ENCODE results near the gene ACSF2. TPM values are rescaled to one million over a fixed set of nuclear protein-coding genes. Genes with fewer than 3 reads are reported as not detected.
"Not testable (repeated sequence)": the region's sequence is repeated elsewhere in the genome, so short reads cannot be mapped to it uniquely, and the experiment has no call there.

Gene ACSF2, protein sequence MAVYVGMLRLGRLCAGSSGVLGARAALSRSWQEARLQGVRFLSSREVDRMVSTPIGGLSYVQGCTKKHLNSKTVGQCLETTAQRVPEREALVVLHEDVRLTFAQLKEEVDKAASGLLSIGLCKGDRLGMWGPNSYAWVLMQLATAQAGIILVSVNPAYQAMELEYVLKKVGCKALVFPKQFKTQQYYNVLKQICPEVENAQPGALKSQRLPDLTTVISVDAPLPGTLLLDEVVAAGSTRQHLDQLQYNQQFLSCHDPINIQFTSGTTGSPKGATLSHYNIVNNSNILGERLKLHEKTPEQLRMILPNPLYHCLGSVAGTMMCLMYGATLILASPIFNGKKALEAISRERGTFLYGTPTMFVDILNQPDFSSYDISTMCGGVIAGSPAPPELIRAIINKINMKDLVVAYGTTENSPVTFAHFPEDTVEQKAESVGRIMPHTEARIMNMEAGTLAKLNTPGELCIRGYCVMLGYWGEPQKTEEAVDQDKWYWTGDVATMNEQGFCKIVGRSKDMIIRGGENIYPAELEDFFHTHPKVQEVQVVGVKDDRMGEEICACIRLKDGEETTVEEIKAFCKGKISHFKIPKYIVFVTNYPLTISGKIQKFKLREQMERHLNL
- polyA plus RNA-seq (ENCODE audit: insufficient read depth in 1 of 5, insufficient read length in 5 of 5, low replicate concordance in 1 of 5): 100 to 1,000 TPM in 4 of 5 donors, 10 to 100 TPM in 1; 95.0 to 131 (median 114) TPM
- long read RNA-seq, donor 1, partial matches to known transcripts: 26 of 33 reads
- long read RNA-seq, donor 1, other reads (novel, unspliced or antisense): 0 of 33 reads
- long read RNA-seq, donor 2, partial matches to known transcripts: 20 of 23 reads
- long read RNA-seq, donor 2, other reads (novel, unspliced or antisense): 0 of 23 reads
- long read RNA-seq, donor 3, partial matches to known transcripts: 25 of 29 reads
- long read RNA-seq, donor 3, other reads (novel, unspliced or antisense): 0 of 29 reads
- long read RNA-seq, donor 4, partial matches to known transcripts: 21 of 25 reads
- long read RNA-seq, donor 4, other reads (novel, unspliced or antisense): 0 of 25 reads
- long read RNA-seq, donor 5, partial matches to known transcripts: 43 of 49 reads
- long read RNA-seq, donor 5, other reads (novel, unspliced or antisense): 0 of 49 reads
- long read RNA-seq, donor 6, transcript ACSF2-201 (16 exons, 2,235 nt): major isoform, 12 of 50 reads
- long read RNA-seq, donor 6, partial matches to known transcripts: 35 of 50 reads
- long read RNA-seq, donor 6, other reads (novel, unspliced or antisense): 0 of 50 reads
- long read RNA-seq, donor 7, transcript ACSF2-201 (16 exons, 2,235 nt): major isoform, 7 of 70 reads
- long read RNA-seq, donor 7, partial matches to known transcripts: 58 of 70 reads
- long read RNA-seq, donor 7, other reads (novel, unspliced or antisense): 0 of 70 reads
- long read RNA-seq, donor 8, partial matches to known transcripts: 0 of 4 reads
- long read RNA-seq, donor 8, other reads (novel, unspliced or antisense): 0 of 4 reads

- DNase-seq: peak; percentile 77 to 79
Measured at GRCh38 chr17:50425682-50426471, at the start of gene ACSF2. ACSF2 (plus strand) TSS chr17:50426218; CDS start chr17:50426262, 44 bp downstream.

DNA sequence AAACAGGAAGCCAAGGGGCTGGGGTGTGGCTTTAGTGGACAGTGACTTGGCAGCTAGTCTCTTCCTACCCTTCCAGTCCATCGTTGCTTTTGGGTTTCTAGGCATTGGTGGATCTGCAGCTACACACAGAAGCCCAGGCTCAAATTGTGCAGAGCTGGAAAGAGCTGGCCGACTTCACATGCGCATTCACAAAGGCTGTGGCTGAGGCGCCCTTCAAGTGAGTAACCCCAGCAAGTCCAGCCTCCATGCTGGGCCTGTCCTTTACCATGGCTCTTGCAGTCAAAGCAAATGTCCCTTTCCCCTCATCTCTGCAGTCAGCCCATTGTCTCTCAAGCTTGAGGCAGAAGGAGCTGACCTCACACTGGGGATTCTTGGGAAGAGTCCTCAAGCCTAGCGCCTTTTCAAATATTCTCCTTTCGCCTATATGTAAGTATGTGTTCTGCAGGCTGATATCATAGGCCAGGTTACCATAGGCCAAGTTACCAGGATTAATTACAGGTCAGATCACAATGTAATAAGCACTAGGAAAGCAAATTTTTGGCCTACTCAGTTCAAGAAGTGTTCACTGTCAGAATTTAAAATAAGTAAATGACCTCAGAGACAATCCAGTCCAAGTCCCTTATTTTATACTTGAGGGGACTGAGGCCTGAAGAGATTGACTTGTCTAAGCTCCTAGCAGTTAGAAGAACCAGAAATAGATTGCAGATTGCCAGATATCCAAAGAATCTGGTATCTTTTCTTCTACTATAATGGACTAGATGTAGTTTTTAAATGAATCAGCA lies 46.5 kb upstream of the ACSF2 start:
- DNase-seq: no peak

DNA sequence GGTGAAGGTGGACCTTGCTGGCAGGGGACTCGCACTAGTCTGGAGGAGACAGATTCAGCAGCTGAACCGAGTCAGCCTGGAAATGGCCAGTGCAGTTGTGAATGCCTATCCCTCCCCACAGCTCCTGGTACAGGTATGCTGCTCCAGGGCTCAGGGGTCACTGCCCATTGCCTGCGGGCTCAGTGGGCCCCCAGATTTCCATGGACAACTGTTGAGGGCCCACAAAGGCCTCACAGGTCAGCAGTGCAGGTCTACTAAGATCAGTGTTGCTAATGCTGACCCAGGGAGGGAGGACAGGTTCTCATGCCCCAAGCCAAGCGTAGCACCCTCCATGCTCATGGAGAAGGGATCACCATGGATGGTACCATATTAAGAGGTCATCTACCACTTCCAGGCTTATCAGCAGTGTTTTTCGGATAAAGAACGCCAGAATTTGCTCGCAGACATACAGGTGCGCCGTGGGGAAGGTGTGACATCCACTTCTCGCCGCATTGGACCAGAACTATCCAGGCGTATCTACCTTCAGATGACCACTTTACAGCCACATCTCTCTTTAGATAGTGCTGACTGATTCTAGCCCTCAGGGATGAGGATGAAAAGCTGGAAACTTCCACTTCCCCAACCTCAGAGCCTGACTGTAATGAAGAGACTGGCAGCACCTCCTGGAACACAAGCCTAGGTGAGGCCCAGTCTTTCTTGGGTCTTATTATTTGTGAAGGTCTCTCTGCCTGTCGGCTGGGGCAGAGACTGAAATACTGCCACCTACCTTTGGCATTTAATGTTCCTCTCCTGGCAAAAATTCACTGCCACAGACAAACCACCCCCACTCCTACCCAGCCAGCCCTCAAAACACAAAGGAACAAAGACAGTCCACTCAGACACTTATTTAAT lies 45.4 kb upstream of the ACSF2 start:
- no peak for DNase-seq

- DNase-seq: no peak
Measured at GRCh38 chr17:50381260-50381815, 44.7 kb upstream of the ACSF2 start.

DNA sequence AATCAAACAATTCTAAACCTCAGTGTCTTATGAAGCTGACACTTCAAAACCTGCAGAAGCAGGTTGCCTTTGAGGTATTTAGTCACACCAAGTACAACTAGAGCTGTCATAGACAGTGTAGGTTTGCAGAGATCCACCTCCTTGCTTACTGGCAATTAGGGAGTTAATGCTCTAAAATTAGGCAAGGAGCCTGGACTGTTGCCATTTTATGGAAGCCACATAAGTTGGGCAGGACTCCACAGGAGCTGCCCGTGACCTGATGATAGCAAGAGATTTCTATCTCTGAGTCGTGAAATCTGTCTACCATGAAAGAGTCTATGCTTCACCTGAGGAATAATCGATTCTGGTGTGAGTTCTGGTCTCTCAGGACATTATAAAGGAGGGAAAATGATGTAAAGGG lies 44.1 kb upstream of the ACSF2 start:
- DNase-seq: no peak

- DNase-seq: no peak
Measured at GRCh38 chr17:50382931-50383330, 43.1 kb upstream of the ACSF2 start.

DNA sequence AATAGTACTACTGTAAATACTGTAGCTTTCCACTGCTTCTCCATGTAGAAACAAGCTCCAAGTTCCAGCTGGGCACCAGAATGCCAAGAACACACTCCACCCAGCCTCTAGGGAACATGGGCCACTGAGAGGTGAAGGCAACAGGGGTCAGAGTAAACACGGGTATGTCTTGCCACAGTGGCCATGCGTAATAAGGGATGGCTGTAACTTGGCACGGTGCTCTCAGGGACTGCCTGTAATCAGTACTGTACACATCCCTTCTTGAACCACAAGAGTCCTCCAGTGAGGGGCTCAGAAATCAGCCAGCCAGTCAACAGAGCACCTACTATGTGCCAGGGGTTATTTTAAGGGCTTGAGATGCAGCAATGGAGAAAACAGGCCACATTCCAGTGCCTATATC lies 39.5 kb upstream of the ACSF2 start:
- DNase-seq: no peak

DNA sequence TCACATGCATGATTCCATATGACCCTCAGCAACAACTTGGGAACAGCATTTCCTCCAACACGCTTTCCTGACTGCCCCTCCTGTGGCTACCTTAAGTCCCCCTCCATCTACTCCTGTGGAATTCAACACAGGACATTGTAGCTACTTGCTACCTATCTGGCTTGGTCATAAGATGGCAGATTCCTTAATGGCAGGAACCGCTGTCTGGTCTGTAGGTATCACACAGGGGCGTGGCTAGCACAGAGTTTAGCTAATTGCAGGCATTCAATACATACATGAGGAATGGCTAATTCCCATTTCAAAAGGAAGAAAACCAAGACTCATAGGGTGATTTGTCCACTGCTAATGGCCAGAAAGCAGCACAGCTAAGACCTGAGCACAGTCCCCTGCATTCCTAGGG lies 37.3 kb upstream of the ACSF2 start:
- no peak for DNase-seq

- no peak for DNase-seq
Measured at GRCh38 chr17:50389534-50389933, 36.5 kb upstream of the ACSF2 start.

- DNase-seq: no peak
Measured at GRCh38 chr17:50392621-50393020, 33.4 kb upstream of the ACSF2 start.

DNA sequence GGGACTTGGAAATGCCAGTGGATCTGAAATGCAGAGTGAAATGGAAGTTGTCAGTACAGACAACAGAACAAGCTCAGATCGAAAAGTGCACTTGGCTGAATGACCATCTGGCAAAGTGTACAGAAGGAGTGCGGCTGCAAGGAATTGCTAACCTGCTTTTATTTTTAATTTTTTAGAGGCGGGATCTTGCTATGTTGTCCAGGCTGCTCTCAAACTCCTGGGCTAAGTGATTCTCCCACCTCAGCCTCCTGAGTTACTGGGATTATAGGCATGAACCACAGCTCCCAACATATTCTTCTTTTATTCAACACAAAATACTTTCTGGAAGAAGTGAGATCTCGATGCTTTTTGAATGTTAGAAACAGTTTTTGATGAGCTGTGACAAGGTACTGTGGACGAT lies 32.3 kb upstream of the ACSF2 start:
- DNase-seq: no peak

DNA sequence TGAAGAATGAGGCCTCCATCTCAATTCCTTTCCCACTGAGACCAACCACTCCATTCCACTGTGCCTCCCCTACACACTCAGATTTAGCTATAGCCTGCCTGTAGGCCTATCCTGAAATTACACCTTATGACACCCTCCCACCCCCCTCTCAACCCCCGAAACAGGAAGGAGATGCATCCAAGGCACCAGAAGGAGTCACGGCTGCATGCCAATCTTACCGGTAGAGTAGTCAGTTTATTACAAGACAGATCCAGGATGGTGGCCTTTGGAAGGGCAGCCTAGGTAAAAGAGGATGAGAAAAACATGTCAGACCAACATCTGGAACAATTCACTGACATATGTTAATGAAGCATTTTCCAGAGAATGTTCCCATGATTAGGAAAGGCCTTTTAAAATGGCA lies 31.3 kb upstream of the ACSF2 start:
- DNase-seq: no peak

DNA sequence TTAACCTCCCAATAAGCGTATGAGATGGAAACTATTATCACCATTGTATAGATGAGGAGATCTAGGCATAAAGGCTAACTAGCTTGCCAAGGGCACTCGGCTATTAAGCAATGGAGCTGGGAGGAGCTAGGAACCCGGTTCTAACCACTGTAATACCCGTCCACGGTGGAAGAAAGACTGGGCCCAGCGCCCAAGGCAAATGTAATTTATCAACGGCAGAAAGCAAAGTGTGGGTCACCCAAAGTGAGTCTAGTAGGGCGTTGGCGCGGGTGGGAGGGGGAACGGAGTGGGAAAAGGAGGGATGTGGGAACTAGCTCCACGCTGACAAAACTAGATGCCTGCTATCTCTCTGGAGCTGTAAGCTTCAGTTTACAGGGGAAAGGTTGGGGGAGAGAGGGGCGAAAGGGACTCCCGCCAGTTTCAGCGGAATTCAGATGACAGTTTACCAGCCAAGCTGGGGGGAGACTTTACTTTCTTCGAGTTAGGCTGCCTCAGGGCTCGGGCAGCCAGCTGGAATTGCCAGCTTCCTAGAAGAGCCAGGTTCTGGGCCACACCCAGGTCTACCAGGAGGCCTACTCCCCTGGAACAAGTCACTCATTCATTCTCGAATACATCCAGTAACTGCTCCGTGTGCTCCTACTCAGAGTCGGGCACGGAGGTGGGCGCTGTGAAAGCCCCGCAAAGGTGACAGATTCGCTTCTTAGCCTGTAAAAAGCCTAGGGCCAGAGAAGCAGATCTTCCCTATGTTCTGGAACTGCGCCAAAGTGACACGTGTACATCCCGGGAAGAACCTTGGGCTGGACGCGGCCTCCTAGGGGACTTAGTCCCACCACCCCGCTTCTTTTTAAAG lies 29.5 kb upstream of the ACSF2 start:
- DNase-seq: peak; percentile 26 to 27

- DNase-seq: peak; percentile 86 to 87
Measured at GRCh38 chr17:50397111-50397918, 28.7 kb upstream of the ACSF2 start, which contains the start of gene LRRC59. LRRC59 (minus strand) TSS chr17:50397523; CDS start chr17:50397317, 206 bp downstream.

DNA sequence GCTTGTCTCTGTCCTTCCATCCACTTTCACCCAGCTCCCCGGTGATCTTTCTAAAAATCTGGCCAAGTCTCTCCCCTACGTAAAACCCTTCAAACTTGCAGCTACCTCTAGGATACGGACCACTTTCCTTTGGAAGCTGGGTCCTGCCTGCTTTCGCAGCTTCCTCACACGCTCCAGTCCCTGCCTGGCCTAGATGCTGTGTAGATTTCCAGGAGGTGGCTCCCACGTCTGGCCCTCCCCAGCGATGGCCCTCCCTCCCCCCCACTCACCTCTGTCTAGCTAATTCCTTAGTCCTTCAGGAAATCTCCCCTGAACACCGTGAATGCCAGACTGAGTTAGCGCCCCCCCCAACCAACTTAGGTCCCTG lies 28.1 kb upstream of the ACSF2 start:
- DNase-seq: no peak

DNA sequence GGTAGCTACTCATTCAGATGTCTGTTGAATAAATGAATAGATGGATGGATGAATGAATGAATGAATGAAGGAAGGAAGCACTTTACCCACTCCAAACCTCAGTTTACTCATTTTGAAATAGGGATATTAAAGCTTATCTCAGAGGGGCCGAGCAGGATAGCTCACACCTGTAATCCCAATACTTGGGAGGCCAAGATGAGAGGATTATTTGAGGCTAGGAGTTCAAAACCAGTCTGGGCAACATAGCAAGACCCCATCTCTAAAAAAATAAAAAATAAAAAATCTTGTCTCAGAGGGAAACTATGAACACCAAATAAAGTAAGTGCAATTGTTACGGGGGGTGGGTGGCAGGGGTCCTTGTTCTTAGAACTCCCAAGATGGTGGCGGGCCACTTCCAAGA lies 27.3 kb upstream of the ACSF2 start:
- not testable (repeated sequence) for DNase-seq
